MCF 10A (cell line): ENCODE data around the gene DDX3X. TPM values are rescaled to one million over a fixed set of nuclear protein-coding genes. Genes with fewer than 3 reads are reported as not detected.
A peak's percentile ranks its signal among the peaks of the same experiment; 100 is the strongest.
"Not testable (repeated sequence)": the region's sequence is repeated elsewhere in the genome, so short reads cannot be mapped to it uniquely, and the experiment has no call there.

Experiments used
- BruUV-seq: library from RNA; stranded (reverse); fragments of 400-500 nt; replicated peaks from 2 replicates; lab custom pipeline; 2021; lab: Mats Ljungman, UMichigan
- CTCF ChIA-PET: fragments of 300-600 bp; sonication (Branson Sonifier 250); formaldehyde crosslinking; extraction: SDS; loops from one replicate; lab custom pipeline; 2021; ENCODE audit warnings: antibody characterized with exemption, inconsistent platforms; lab: Yijun Ruan, JAX
- POLR2A ChIA-PET: fragments of 300-600, 350-650 bp; sonication (Branson Sonifier 250); formaldehyde crosslinking; extraction: SDS; loops from one replicate; lab custom pipeline; 2020; ENCODE audit warnings: antibody characterized with exemption, inconsistent platforms; lab: Yijun Ruan, JAX
- DNase-seq: peaks from one replicate; pipeline ENCODE4 v3.0.0-alpha.2; 2018; ENCODE audit not compliant: unreplicated experiment
- H3K27ac Mint-ChIP-seq: one replicate; pipeline ENCODE4 v1.8.0; 2022; ENCODE audit warnings: mild to moderate bottlenecking, low read depth, mixed read lengths; ENCODE audit not compliant: unreplicated experiment
- H3K27me3 Mint-ChIP-seq: one replicate; pipeline ENCODE4 v1.8.0; 2022; ENCODE audit warnings: mixed read lengths; ENCODE audit not compliant: insufficient read depth, unreplicated experiment
- H3K36me3 Mint-ChIP-seq: one replicate; pipeline ENCODE4 v1.8.0; 2022; ENCODE audit warnings: mild to moderate bottlenecking, moderate library complexity, mixed read lengths; ENCODE audit not compliant: insufficient read depth, unreplicated experiment
- H3K4me1 Mint-ChIP-seq: one replicate; pipeline ENCODE4 v1.8.0; 2022; ENCODE audit warnings: mixed read lengths; ENCODE audit not compliant: insufficient read depth, unreplicated experiment
- H3K4me3 Mint-ChIP-seq: one replicate; pipeline ENCODE4 v1.8.0; 2022; ENCODE audit warnings: mild to moderate bottlenecking, moderate library complexity, mixed read lengths; ENCODE audit not compliant: unreplicated experiment
- H3K9me3 Mint-ChIP-seq: one replicate; pipeline ENCODE4 v1.8.0; 2022; ENCODE audit warnings: mixed read lengths; ENCODE audit not compliant: unreplicated experiment
- intact Hi-C: fragments of 100-400 bp; cut with micrococcal nuclease; formaldehyde crosslinking; loops from 2 replicates; pipeline ENCODE4 v1.14.1; 2022
- total RNA-seq: library from RNA; stranded (reverse); gene quantifications from 2 replicates; pipeline ENCODE4 v1.2.3, GENCODE V29; 2022
- TF ChIP-seq, protein P1 (sequence below): fragments of 200-600 bp; IDR thresholded peaks from one replicate; pipeline ENCODE4 v1.8.0; 2022; ENCODE audit warnings: antibody characterized with exemption, mild to moderate bottlenecking; ENCODE audit not compliant: unreplicated experiment

DDX3X gene
- total RNA-seq, 1 experiment from 2014 or later: 290 TPM

DNA sequence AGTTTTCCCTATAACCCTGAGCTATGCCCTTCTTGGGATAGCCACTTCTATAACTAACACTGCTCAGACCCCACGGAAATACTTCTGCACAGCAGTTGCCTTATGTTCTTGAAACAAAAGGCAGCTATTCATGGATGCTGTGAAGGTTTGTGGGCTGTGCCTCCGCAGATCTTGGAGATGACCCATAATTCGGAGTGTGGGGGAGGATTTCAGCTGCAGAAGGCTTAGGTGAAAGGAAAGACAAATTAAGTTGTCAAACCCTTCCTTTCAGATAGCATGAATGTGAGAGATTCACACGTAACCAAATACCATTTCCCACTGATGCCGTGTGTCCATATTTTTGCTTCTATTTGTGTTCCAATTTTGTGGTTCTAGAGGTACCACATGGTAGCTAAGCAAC is 75.0 kb downstream of the DDX3X start:
- peaks cover 22% of the 10 kb centered on the region for H3K27me3 Mint-ChIP-seq
- H3K4me1 Mint-ChIP-seq: peaks cover 11% of the 10 kb centered on the region
- no peak for DNase-seq
- intact Hi-C loops: no loop called here
- CTCF ChIA-PET: interaction anchor here (0.6 kb wide), 1 partner anchor 25 kb away, joined by 4 read pairs; no protein-coding TSS in a partner anchor
- no peaks in the 10 kb centered on the region for H3K9me3 Mint-ChIP-seq
- peaks cover 6% of the 10 kb centered on the region for H3K36me3 Mint-ChIP-seq
- BruUV-seq: no TSS peak
- no peak overlapping the region for H3K4me3 Mint-ChIP-seq
- POLR2A ChIA-PET: interaction anchor here (1.1 kb wide), 1 partner anchor 10 kb away, joined by 4 read pairs; no protein-coding TSS in a partner anchor
- no peak overlapping the region for H3K27ac Mint-ChIP-seq
- TF ChIP-seq, protein P1, sequence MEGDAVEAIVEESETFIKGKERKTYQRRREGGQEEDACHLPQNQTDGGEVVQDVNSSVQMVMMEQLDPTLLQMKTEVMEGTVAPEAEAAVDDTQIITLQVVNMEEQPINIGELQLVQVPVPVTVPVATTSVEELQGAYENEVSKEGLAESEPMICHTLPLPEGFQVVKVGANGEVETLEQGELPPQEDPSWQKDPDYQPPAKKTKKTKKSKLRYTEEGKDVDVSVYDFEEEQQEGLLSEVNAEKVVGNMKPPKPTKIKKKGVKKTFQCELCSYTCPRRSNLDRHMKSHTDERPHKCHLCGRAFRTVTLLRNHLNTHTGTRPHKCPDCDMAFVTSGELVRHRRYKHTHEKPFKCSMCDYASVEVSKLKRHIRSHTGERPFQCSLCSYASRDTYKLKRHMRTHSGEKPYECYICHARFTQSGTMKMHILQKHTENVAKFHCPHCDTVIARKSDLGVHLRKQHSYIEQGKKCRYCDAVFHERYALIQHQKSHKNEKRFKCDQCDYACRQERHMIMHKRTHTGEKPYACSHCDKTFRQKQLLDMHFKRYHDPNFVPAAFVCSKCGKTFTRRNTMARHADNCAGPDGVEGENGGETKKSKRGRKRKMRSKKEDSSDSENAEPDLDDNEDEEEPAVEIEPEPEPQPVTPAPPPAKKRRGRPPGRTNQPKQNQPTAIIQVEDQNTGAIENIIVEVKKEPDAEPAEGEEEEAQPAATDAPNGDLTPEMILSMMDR: no peak

DNA sequence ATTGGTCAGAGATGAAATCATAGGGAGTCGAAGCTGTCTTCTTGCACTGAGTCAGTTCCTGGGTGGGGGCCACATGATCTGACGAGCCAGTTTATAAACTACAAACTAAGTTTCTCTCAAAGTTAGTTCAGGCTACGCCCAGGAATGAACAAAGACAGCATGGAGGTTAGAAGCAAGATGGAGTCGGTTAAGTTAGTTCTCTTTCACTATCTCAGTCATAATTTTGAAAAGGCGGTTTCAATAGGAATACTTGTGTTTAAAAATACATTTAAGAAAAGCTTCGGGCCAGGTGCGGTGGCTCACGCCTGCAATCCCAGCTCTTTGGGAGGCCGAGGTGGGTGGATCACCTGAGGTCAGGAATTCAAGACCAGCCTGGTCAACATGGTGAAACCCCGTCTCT is 77.3 kb downstream of the DDX3X start:
- CTCF ChIA-PET, H3K36me3 Mint-ChIP-seq, intact Hi-C loops, H3K27ac Mint-ChIP-seq, POLR2A ChIA-PET, H3K4me3 Mint-ChIP-seq, H3K9me3 Mint-ChIP-seq, BruUV-seq, DNase-seq, H3K4me1 Mint-ChIP-seq: not testable (repeated sequence)
- H3K27me3 Mint-ChIP-seq: peaks cover 13% of the 10 kb centered on the region

DNA sequence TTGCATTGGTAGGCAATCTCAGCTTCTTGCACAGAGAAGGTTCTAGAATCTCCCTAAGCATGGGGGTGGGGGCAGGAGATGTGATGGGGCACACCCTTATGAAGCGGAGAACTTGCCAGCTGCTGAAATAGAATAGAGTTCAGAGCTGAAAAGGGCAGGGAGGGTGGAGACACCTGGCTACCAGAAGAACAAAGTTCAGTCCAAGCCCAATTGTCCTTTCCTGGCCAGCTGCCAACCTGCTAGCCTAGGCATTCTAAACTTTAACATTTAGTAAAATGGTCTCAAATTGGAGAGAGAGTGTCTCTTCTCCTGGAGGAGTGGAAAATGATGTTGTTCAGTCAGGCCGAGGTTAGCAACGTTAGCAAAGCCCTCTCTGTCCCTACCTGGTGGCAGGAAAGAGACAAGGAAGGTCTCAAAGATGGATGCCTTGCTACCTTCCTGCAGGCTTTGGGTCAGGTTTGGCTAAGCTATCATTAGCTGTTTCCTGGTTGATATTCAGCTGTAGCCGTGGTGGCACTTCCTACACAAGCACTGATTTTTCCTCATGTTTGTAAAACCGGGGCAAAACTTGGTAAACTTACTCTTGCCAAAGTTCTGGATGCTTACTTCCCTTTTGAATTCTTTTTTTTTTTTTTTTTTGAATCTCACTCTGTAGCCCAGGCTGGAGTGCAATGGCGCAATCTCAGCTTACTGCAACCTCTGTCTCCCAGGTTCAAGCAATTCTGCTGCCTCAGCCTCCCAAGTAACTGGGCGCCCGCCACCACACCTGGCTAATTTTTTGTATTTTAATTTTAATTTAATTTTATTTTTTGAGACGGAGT is 78.5 kb downstream of the DDX3X start:
- peaks cover 5% of the 10 kb centered on the region for H3K4me1 Mint-ChIP-seq
- peak; percentile 55 for DNase-seq
- H3K4me3 Mint-ChIP-seq: no peak overlapping the region
- H3K9me3 Mint-ChIP-seq: no peaks in the 10 kb centered on the region
- intact Hi-C loops: no loop called here
- TF ChIP-seq, protein P1: no peak
- peaks cover 6% of the 10 kb centered on the region for H3K36me3 Mint-ChIP-seq
- ChIA-PET CTCF (interaction anchor here (0.6 kb wide), 1 partner anchor 47 kb away, joined by 3 read pairs; no protein-coding TSS in a partner anchor), POLR2A (interaction anchor here (0.8 kb wide), 1 partner anchor 79 kb away, joined by 3 read pairs; no protein-coding TSS in a partner anchor)
- no peak overlapping the region for H3K27ac Mint-ChIP-seq
- H3K27me3 Mint-ChIP-seq: peaks cover 13% of the 10 kb centered on the region
- BruUV-seq: no TSS peak

Other genes starting within 250 kb of the DDX3X start
- gene USP9X, start 248.7 kb upstream of the DDX3X start, total RNA-seq: 68.6 and 77.9 TPM in 2 replicates
- gene NYX, start 113.2 kb downstream of the DDX3X start, total RNA-seq: not detected in 2 replicates